Peyer's patch (tissue), 4 donors: ENCODE measurements around the gene UROC1.

Experiments
- CTCF ChIP-seq, 6 experiments: fragments of 450-650 bp in 4 of 6; fragments of 200-600 bp in 2 of 6; sonication (generic) in 1 of 6; IDR thresholded peaks; one replicate each; pipeline ENCODE4 v1.5.1; 2017 to 2019; ENCODE audit warnings: antibody characterized with exemption in 6 of 6, mild to moderate bottlenecking in 3 of 6, moderate library complexity in 1 of 6
- POLR2A ChIP-seq, 2 donors: fragments of 450-650 bp; IDR thresholded peaks; one replicate each; pipeline ENCODE4 v1.5.1; 2017; ENCODE audit warnings: antibody characterized with exemption in 2 of 2, mild to moderate bottlenecking in 2 of 2, moderate library complexity in 2 of 2

- no peak for TF ChIP-seq CTCF (IDR thresholded peaks at IDR 0.05)
- TF ChIP-seq POLR2A (IDR thresholded peaks at IDR 0.05), result no peak
Measured at GRCh38 chr3:126481808-126482502, 35.6 kb downstream of the UROC1 start.
